ENCODE measurements around the gene FCRL5. TPM values are rescaled to one million over a fixed set of nuclear protein-coding genes. Genes with fewer than 3 reads are reported as not detected.
A peak's percentile ranks its signal among the peaks of the same experiment; 100 is the strongest.

The FCRL5 gene
- total RNA-seq, 2 donors from 2014 or later: 0.16 TPM; not detected in 1

DNA sequence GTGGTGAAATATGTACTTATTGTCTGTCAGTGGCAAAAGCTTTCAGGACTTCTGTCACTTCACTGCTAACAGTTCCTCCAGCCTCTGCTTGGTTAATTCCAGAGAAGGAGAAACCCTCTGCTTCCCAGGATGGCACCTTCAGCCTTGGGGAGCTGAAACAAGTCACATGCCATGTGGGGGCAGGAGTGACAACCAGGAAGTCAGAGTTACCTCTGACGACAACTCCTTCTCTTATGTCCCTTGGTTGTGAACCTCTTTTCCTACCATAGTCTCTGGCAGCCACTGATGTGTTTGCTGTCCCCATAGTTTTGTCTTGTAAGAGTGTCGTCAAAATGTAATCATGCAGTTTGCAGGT is 53.6 kb downstream of the FCRL5 start:
- no peak for DNase-seq (ENCODE audit: low spot score)
- no peaks in the 10 kb centered on the region for H3K9me3 ChIP-seq
- no peaks in the 10 kb centered on the region for H3K36me3 ChIP-seq
- H3K4me1 ChIP-seq: no peaks in the 10 kb centered on the region
- no peak overlapping the region for H3K4me3 ChIP-seq
- no peaks in the 10 kb centered on the region for H3K27me3 ChIP-seq
- H3K27ac ChIP-seq: no peak overlapping the region
- TF ChIP-seq, protein P1, sequence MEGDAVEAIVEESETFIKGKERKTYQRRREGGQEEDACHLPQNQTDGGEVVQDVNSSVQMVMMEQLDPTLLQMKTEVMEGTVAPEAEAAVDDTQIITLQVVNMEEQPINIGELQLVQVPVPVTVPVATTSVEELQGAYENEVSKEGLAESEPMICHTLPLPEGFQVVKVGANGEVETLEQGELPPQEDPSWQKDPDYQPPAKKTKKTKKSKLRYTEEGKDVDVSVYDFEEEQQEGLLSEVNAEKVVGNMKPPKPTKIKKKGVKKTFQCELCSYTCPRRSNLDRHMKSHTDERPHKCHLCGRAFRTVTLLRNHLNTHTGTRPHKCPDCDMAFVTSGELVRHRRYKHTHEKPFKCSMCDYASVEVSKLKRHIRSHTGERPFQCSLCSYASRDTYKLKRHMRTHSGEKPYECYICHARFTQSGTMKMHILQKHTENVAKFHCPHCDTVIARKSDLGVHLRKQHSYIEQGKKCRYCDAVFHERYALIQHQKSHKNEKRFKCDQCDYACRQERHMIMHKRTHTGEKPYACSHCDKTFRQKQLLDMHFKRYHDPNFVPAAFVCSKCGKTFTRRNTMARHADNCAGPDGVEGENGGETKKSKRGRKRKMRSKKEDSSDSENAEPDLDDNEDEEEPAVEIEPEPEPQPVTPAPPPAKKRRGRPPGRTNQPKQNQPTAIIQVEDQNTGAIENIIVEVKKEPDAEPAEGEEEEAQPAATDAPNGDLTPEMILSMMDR (IDR thresholded peaks at IDR 0.05): no peak

DNA sequence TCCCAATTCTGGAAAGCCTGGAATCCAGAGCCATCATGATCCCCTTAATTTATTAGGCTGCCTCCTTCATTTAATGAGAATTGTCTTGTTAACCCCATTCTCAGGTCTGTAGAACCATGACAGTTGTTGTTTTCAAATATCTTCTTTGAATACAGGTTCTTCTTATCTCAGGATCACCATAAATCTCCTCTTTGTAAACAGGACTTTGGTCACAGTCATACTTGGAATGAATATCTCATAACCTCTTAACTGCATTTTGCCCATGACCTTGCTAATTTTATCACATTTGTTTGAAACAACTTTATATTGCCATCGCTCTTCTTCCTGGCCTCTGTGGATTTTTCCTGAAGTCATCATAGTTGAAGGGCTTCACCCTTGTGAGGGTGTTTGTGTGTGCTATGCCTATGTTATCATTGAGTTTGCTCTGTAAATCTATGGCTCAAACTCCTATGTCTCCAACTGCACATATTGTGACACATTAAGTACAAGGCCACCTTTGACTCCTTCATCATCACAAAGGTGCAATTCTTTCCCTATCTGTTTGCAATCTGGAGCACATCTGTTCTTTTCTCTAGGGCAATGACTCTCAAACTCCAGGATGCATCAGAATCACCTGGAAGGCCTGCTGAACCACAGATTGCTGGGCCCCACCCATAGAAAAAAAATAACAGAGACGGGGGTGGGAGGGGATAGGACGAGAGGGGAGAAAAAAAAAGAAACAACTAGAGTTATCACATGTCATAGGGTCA is 54.2 kb downstream of the FCRL5 start:
- no peak overlapping the region for H3K27ac ChIP-seq
- no peak for DNase-seq (ENCODE audit: low spot score)
- TF ChIP-seq, protein P1 (IDR thresholded peaks at IDR 0.05): no peak

DNA sequence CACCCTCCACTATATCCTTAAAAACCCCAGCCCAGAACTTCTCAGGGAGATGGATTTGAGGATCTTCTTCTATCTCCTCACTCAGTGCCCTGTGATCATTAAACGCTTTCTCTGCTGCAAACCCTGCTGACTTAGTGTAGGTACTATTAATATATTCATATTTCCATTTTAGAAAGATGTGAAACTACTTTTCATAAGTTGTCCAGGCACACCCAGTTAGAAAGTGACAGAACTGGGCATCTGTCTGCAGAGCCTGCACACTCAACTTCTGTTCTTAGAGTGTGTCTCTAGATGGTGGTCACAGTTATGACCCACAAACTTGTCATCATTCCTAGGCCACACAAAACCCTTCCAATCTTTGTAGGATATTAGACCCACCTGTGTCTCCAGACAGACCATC is 55.0 kb downstream of the FCRL5 start:
- no peak for DNase-seq (ENCODE audit: low spot score)
- Histone ChIP-seq H3K27me3 (no peaks in the 10 kb centered on the region), H3K4me3 (no peak overlapping the region), H3K36me3 (no peaks in the 10 kb centered on the region), H3K27ac (no peak overlapping the region), H3K9me3 (no peaks in the 10 kb centered on the region), H3K4me1 (no peaks in the 10 kb centered on the region)
- TF ChIP-seq, protein P1 (IDR thresholded peaks at IDR 0.05): no peak

More for the DNA sequence above, 54.2 kb downstream of the FCRL5 start:
- no peaks in the 10 kb centered on the region for H3K4me1 ChIP-seq
- H3K4me3 ChIP-seq: no peak overlapping the region
- H3K27me3 ChIP-seq: no peaks in the 10 kb centered on the region
- no peaks in the 10 kb centered on the region for H3K9me3 ChIP-seq
- H3K36me3 ChIP-seq: no peaks in the 10 kb centered on the region

DNA sequence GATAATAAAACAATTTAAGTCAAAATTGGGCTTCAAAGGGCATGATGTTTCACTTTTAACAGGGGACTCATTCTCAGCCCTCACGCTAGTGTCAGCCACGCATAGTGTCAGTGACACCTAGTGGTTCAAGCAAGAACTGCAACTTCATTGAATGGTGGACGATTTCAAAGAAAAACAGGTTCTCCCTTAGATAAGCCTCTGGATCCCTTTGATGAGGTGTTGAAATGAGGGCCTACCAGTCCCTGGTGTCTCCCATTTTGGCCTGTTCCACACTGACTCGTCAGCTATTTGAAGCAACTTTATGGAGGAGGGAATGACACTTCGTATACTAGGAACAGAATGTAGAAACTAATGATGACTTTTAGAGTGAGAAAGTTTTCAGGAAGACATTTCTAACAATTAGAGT is 56.2 kb downstream of the FCRL5 start:
- TF ChIP-seq, protein P1 (IDR thresholded peaks at IDR 0.05): peak; percentile 87 to 90
- no peaks in the 10 kb centered on the region for H3K36me3 ChIP-seq

DNA sequence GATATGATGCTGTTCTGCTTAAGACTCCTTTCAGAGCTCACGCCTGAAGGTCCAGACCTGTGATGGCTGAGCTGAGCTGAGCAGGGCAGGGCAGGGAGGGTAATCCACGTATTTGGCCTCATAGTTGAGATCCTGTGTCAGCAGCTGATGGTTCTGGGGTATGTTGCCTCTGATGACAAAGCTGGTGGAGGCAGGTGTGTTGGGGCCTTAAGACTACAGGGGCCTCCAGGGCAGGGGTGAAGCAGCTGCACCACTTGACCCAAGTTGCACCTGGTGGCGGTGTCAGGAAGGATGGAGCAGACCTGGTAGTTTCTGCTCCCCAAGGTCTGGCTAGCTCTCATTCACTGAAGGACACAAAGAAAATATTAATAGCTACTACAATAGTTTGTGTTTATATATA is 57.0 kb downstream of the FCRL5 start:
- Histone ChIP-seq H3K9me3 (no peaks in the 10 kb centered on the region), H3K4me3 (no peak overlapping the region), H3K4me1 (no peaks in the 10 kb centered on the region), H3K36me3 (no peaks in the 10 kb centered on the region), H3K27me3 (no peaks in the 10 kb centered on the region), H3K27ac (no peak overlapping the region)
- TF ChIP-seq, protein P1 (IDR thresholded peaks at IDR 0.05): no peak
- no peak for DNase-seq (ENCODE audit: low spot score)

More for the DNA sequence above, 56.2 kb downstream of the FCRL5 start:
- H3K9me3 ChIP-seq: no peaks in the 10 kb centered on the region
- H3K4me1 ChIP-seq: no peaks in the 10 kb centered on the region
- no peak for DNase-seq (ENCODE audit: low spot score)
- no peaks in the 10 kb centered on the region for H3K27me3 ChIP-seq
- H3K27ac ChIP-seq: no peak overlapping the region
- H3K4me3 ChIP-seq: no peak overlapping the region

DNA sequence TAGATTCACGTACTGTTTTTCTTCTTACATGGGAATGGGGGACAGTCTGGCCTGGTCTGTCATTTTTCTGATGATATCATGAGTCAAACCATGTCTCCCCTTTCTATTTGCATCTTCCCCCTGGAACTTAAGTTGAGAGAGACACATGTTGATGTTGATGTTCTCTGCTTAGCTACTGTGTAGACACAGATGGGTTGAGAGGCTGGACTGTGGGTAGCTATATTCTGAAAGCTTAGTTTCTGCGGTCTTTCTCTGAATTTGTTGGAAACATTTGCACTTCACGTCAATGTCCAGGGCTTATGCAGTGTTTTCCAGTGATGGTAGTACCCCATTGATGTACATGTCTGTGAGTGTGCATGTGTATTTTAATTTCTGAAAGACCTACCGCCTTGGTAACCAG is 58.2 kb downstream of the FCRL5 start:
- H3K4me1 ChIP-seq: no peaks in the 10 kb centered on the region
- H3K4me3 ChIP-seq: no peak overlapping the region
- no peak for DNase-seq (ENCODE audit: low spot score)
- TF ChIP-seq, protein P1 (IDR thresholded peaks at IDR 0.05): no peak
- no peaks in the 10 kb centered on the region for H3K36me3 ChIP-seq
- no peak overlapping the region for H3K27ac ChIP-seq
- H3K9me3 ChIP-seq: no peaks in the 10 kb centered on the region
- H3K27me3 ChIP-seq: no peaks in the 10 kb centered on the region

All from right atrium auricular region (tissue), 2 donors.